Neural progenitor cell (in vitro differentiated cells): ENCODE results near the gene ANKS3. TPM values are rescaled to one million over a fixed set of nuclear protein-coding genes. Genes with fewer than 3 reads are reported as not detected.
A peak's percentile ranks its signal among the peaks of the same experiment; 100 is the strongest.

Experiments
- DNase-seq: peaks from one replicate; pipeline ENCODE4 v3.0.0-alpha.2; 2016; ENCODE audit warnings: low spot score
- H2AFZ ChIP-seq: fragments of 200-600 bp; sonication (generic); replicated peaks from 2 replicates; pipeline ENCODE4 v1.6.1; 2016; ENCODE audit warnings: antibody characterized with exemption
- H3F3A ChIP-seq: fragments of 200-600 bp; sonication (generic); 2 replicates; pipeline ENCODE4 v1.6.1; 2016; ENCODE audit warnings: antibody characterized with exemption, low read depth
- H3K27ac ChIP-seq: fragments of 200-600 bp; sonication (generic); 2 replicates; pipeline ENCODE4 v1.5.1; 2016; ENCODE audit warnings: mild to moderate bottlenecking
- H3K27me3 ChIP-seq: fragments of 200-600 bp; sonication (generic); 2 replicates; pipeline ENCODE4 v1.6.1; 2016; ENCODE audit warnings: mild to moderate bottlenecking, moderate library complexity
- H3K36me3 ChIP-seq: fragments of 200-600 bp; sonication (generic); 2 replicates; pipeline ENCODE4 v1.5.1; 2016
- H3K4me1 ChIP-seq: fragments of 200-600 bp; sonication (generic); 2 replicates; pipeline ENCODE4 v1.6.1; 2016; ENCODE audit warnings: mixed run types
- H3K4me2 ChIP-seq: fragments of 200-600 bp; sonication (generic); 2 replicates; pipeline ENCODE4 v1.6.1; 2016
- H3K4me3 ChIP-seq: fragments of 200-600 bp; sonication (generic); 2 replicates; pipeline ENCODE4 v1.5.1; 2016
- H3K79me2 ChIP-seq: fragments of 200-600 bp; sonication (generic); 2 replicates; pipeline ENCODE4 v1.6.1; 2016; ENCODE audit warnings: low read depth
- H3K9ac ChIP-seq: fragments of 200-600 bp; sonication (generic); 2 replicates; pipeline ENCODE4 v1.6.1; 2016
- H3K9me3 ChIP-seq: fragments of 200-600 bp; sonication (generic); 2 replicates; pipeline ENCODE4 v1.5.1; 2016; ENCODE audit warnings: low read depth
- H4K20me1 ChIP-seq: fragments of 200-600 bp; sonication (generic); 2 replicates; pipeline ENCODE4 v1.6.1; 2016; ENCODE audit warnings: low read depth
- H3K27ac Mint-ChIP-seq: 3 replicates; pipeline ENCODE4 v1.8.0; 2021; ENCODE audit warnings: mixed read lengths
- H3K27me3 Mint-ChIP-seq: 2 replicates; pipeline ENCODE4 v1.8.0; 2022; ENCODE audit warnings: low read depth, mild to moderate bottlenecking, inconsistent platforms, moderate library complexity, mixed read lengths; ENCODE audit not compliant: insufficient read depth
- H3K36me3 Mint-ChIP-seq: 3 replicates; pipeline ENCODE4 v1.8.0; 2021; ENCODE audit warnings: mixed read lengths
- H3K4me1 Mint-ChIP-seq: 3 replicates; pipeline ENCODE4 v1.8.0; 2021; ENCODE audit warnings: mixed read lengths
- H3K4me3 Mint-ChIP-seq: 3 replicates; pipeline ENCODE4 v1.8.0; 2021; ENCODE audit warnings: mild to moderate bottlenecking, moderate library complexity, mixed read lengths
- H3K9me3 Mint-ChIP-seq: 3 replicates; pipeline ENCODE4 v1.8.0; 2020; ENCODE audit warnings: mixed read lengths
- CTCF ChIP-seq: fragments of 200-600 bp; sonication (generic); IDR thresholded peaks from 2 replicates; pipeline ENCODE4 v1.5.1; 2017; ENCODE audit warnings: antibody characterized with exemption, mild to moderate bottlenecking
- EZH2 ChIP-seq: fragments of 200-600 bp; sonication (generic); IDR thresholded peaks from 2 replicates; pipeline ENCODE4 v1.6.1; 2017; ENCODE audit warnings: antibody characterized with exemption, mild to moderate bottlenecking, moderate library complexity
- EZH2phosphoT487 ChIP-seq: fragments of 200-600 bp; sonication (generic); IDR thresholded peaks from 2 replicates; pipeline ENCODE4 v1.6.1; 2017; ENCODE audit warnings: antibody characterized with exemption
- total RNA-seq: library from RNA; depleted of rRNA; stranded (reverse); fragments of >200 nt; gene quantifications from 2 replicates; pipeline ENCODE4 v1.2.3, GENCODE V29; 2015; ENCODE audit warnings: low replicate concordance

Gene ANKS3
- total RNA-seq, 1 donor from 2014 or later = 20.6 TPM

GRCh38 chr16:4763791-4764190, 29.7 kb upstream of the ANKS3 start:
- H3K4me1 Mint-ChIP-seq = peaks cover 17% of the 10 kb centered on the region
- Histone ChIP-seq H3K79me2 (peaks cover 17% of the 10 kb centered on the region), H3K9ac (no peak overlapping the region), H3K27me3 (no peaks in the 10 kb centered on the region), H3F3A (peaks cover 14% of the 10 kb centered on the region), H3K36me3 (no peaks in the 10 kb centered on the region), H4K20me1 (no peaks in the 10 kb centered on the region), H3K9me3 (no peaks in the 10 kb centered on the region), H3K27ac (no peak overlapping the region), H3K4me3 (no peak overlapping the region), H3K4me1 (no peaks in the 10 kb centered on the region), H2AFZ (no peak overlapping the region), H3K4me2 (no peak overlapping the region)
- no peak overlapping the region for H3K27ac Mint-ChIP-seq
- peaks cover 3% of the 10 kb centered on the region for H3K27me3 Mint-ChIP-seq
- TF ChIP-seq CTCF (no peak), EZH2 (no peak), EZH2phosphoT487 (no peak)
- H3K4me3 Mint-ChIP-seq = peak overlapping the region; percentile 27
- no peak for DNase-seq
- H3K9me3 Mint-ChIP-seq = no peaks in the 10 kb centered on the region
- peaks cover 5% of the 10 kb centered on the region for H3K36me3 Mint-ChIP-seq

- peaks cover 5% of the 10 kb centered on the region for H3K36me3 Mint-ChIP-seq
- no peaks in the 10 kb centered on the region for H3K9me3 Mint-ChIP-seq
- Histone ChIP-seq H3K4me3 (no peak overlapping the region), H3K9ac (no peak overlapping the region), H3K79me2 (peaks cover 17% of the 10 kb centered on the region), H3K4me1 (no peaks in the 10 kb centered on the region), H3K27ac (no peak overlapping the region), H4K20me1 (no peaks in the 10 kb centered on the region), H3K4me2 (no peak overlapping the region), H3K9me3 (no peaks in the 10 kb centered on the region), H3K27me3 (no peaks in the 10 kb centered on the region), H3F3A (peaks cover under 1% of the 10 kb centered on the region), H2AFZ (no peak overlapping the region), H3K36me3 (no peaks in the 10 kb centered on the region)
- peaks cover 7% of the 10 kb centered on the region for H3K4me1 Mint-ChIP-seq
- peaks cover 4% of the 10 kb centered on the region for H3K27me3 Mint-ChIP-seq
- no peak for DNase-seq
- H3K4me3 Mint-ChIP-seq = no peak overlapping the region
- H3K27ac Mint-ChIP-seq = no peak overlapping the region
- TF ChIP-seq CTCF (no peak), EZH2phosphoT487 (no peak), EZH2 (no peak)
Measured at GRCh38 chr16:4762205-4762604, 28.1 kb upstream of the ANKS3 start.

GRCh38 chr16:4760221-4760910, 26.3 kb upstream of the ANKS3 start:
- DNase-seq = no peak
- Mint-ChIP-seq H3K4me1 (no peaks in the 10 kb centered on the region), H3K27ac (no peak overlapping the region), H3K4me3 (no peak overlapping the region), H3K27me3 (peaks cover 9% of the 10 kb centered on the region), H3K36me3 (peaks cover 14% of the 10 kb centered on the region), H3K9me3 (peaks cover 6% of the 10 kb centered on the region)
- Histone ChIP-seq H3K4me3 (no peak overlapping the region), H3K4me1 (no peaks in the 10 kb centered on the region), H3K27ac (no peak overlapping the region), H3K36me3 (peaks cover 5% of the 10 kb centered on the region), H3K9me3 (no peaks in the 10 kb centered on the region), H3K9ac (no peak overlapping the region), H3F3A (no peaks in the 10 kb centered on the region), H2AFZ (no peak overlapping the region), H3K79me2 (peaks cover 9% of the 10 kb centered on the region), H3K27me3 (no peaks in the 10 kb centered on the region), H4K20me1 (no peaks in the 10 kb centered on the region), H3K4me2 (no peak overlapping the region)
- no peak for TF ChIP-seq CTCF
- TF ChIP-seq EZH2 = no peak
